GM23338 (cell line): ENCODE results near the gene CBFA2T2. TPM values are rescaled to one million over a fixed set of nuclear protein-coding genes. Genes with fewer than 3 reads are reported as not detected.

Experiments used
- ATAC-seq: fragments of 200-7000 bp; cut with Tn5 transposase; 3 replicates; pipeline ENCODE4 v1.9.1; 2020
- DNase-seq: peaks from one replicate; pipeline ENCODE4 v3.0.0-alpha.2; 2015; ENCODE audit warnings: low spot score
- H2AFZ ChIP-seq: fragments of 200-600 bp; sonication (generic); 2 replicates; pipeline ENCODE4 v1.8.0; 2016; ENCODE audit warnings: antibody characterized with exemption, mild to moderate bottlenecking, moderate library complexity
- H3F3A ChIP-seq: fragments of 200-600 bp; sonication (generic); replicated peaks from 2 replicates; pipeline ENCODE4 v1.8.0; 2017; ENCODE audit warnings: antibody characterized with exemption, mixed run types, low read depth
- H3K27ac ChIP-seq: fragments of 200-600 bp; sonication (generic); 2 replicates; pipeline ENCODE4 v1.6.1; 2016; ENCODE audit warnings: low read depth
- H3K27me3 ChIP-seq: fragments of 200-600 bp; sonication (generic); 2 replicates; pipeline ENCODE4 v1.8.0; 2016; ENCODE audit warnings: mild to moderate bottlenecking, mixed run types, moderate library complexity; ENCODE audit not compliant: insufficient read depth
- H3K36me3 ChIP-seq: fragments of 200-600 bp; sonication (generic); 2 replicates; pipeline ENCODE4 v1.8.0; 2016; ENCODE audit warnings: mild to moderate bottlenecking; ENCODE audit not compliant: insufficient read depth
- H3K4me1 ChIP-seq: fragments of 200-600 bp; sonication (generic); 2 replicates; pipeline ENCODE4 v1.8.0; 2016; ENCODE audit warnings: mild to moderate bottlenecking, moderate library complexity; ENCODE audit not compliant: insufficient read depth
- H3K4me2 ChIP-seq: fragments of 200-600 bp; sonication (generic); 2 replicates; pipeline ENCODE4 v1.7.1; 2017; ENCODE audit warnings: mixed run types
- H3K4me3 ChIP-seq: fragments of 200-600 bp; sonication (generic); 2 replicates; pipeline ENCODE4 v1.6.1; 2016; ENCODE audit warnings: mixed run types
- H3K79me2 ChIP-seq: fragments of 200-600 bp; sonication (generic); replicated peaks from 2 replicates; pipeline ENCODE4 v1.8.0; 2017; ENCODE audit warnings: mild to moderate bottlenecking; ENCODE audit not compliant: insufficient read depth
- H3K9me2 ChIP-seq: fragments of 200-600 bp; sonication (generic); 2 replicates; pipeline ENCODE4 v1.8.0; 2017; ENCODE audit not compliant: insufficient read depth
- H4K20me1 ChIP-seq: fragments of 200-600 bp; sonication (generic); replicated peaks from 2 replicates; pipeline ENCODE4 v1.8.0; 2017; ENCODE audit warnings: mild to moderate bottlenecking; ENCODE audit not compliant: insufficient read depth
- H3K27ac Mint-ChIP-seq: 2 replicates; pipeline ENCODE4 v1.8.0; 2020; ENCODE audit warnings: inconsistent platforms, mild to moderate bottlenecking, moderate library complexity, mixed read lengths
- H3K27me3 Mint-ChIP-seq: 3 replicates; pipeline ENCODE4 v1.8.0; 2022; ENCODE audit warnings: low read depth, mild to moderate bottlenecking, moderate library complexity, mixed read lengths, inconsistent platforms; ENCODE audit not compliant: insufficient read depth, poor library complexity
- H3K36me3 Mint-ChIP-seq: 3 replicates; pipeline ENCODE4 v1.8.0; 2021; ENCODE audit warnings: low read depth, mild to moderate bottlenecking, inconsistent platforms, moderate library complexity, mixed read lengths
- H3K4me1 Mint-ChIP-seq: 3 replicates; pipeline ENCODE4 v1.8.0; 2020; ENCODE audit warnings: mild to moderate bottlenecking, inconsistent platforms, mixed read lengths
- H3K4me3 Mint-ChIP-seq: 3 replicates; pipeline ENCODE4 v1.8.0; 2021; ENCODE audit warnings: moderate library complexity, mild to moderate bottlenecking, inconsistent platforms, mixed read lengths
- H3K9me3 Mint-ChIP-seq: 3 replicates; pipeline ENCODE4 v1.8.0; 2020; ENCODE audit warnings: moderate library complexity, mild to moderate bottlenecking, inconsistent platforms, mixed read lengths
- CREB1 ChIP-seq: fragments of 250-450 bp; sonication (Bioruptor Pico); IDR thresholded peaks from 2 replicates; pipeline ENCODE4 v1.5.0; 2020; ENCODE audit warnings: low read depth, mild to moderate bottlenecking, moderate library complexity
- CTCF ChIP-seq, 2 experiments: fragments of 200-600 bp in 1 of 2; sonication (generic) in 1 of 2; conservative IDR thresholded peaks; 2 replicates each; pipeline versions ENCODE4 v1.5.1 to v1.6.1; 2016 to 2017; ENCODE audit warnings: antibody characterized with exemption in 2 of 2, low read depth in 2 of 2, mild to moderate bottlenecking in 2 of 2, moderate library complexity in 1 of 2
- EZH2phosphoT487 ChIP-seq: fragments of 200-600 bp; sonication (generic); IDR thresholded peaks from one replicate; pipeline ENCODE4 v1.8.1; 2018; ENCODE audit warnings: antibody characterized with exemption; ENCODE audit not compliant: unreplicated experiment
- POLR2AphosphoS5 ChIP-seq: IDR thresholded peaks from 2 replicates; pipeline ENCODE4 v1.6.1; 2016; ENCODE audit warnings: antibody characterized with exemption, low read depth
- REST ChIP-seq: IDR thresholded peaks from one replicate; pipeline ENCODE4 v1.6.1; 2018; ENCODE audit warnings: antibody characterized with exemption; ENCODE audit not compliant: unreplicated experiment
- ZNF114 ChIP-seq: fragments of 250-450 bp; sonication (Bioruptor Pico); IDR thresholded peaks from 2 replicates; pipeline ENCODE4 v1.5.0; 2020; ENCODE audit warnings: mild to moderate bottlenecking, moderate library complexity
- ZNF331 ChIP-seq: fragments of 250-450 bp; sonication (Bioruptor Pico); IDR thresholded peaks from 2 replicates; pipeline ENCODE4 v1.5.0; 2020; ENCODE audit warnings: low read depth, mild to moderate bottlenecking, moderate library complexity
- polyA plus RNA-seq: library from polyadenylated mRNA; unstranded; fragments of >200 nt; fragmentation: Nextera tagmentation; extraction: Ambion mirVana; gene quantifications from 2 replicates; pipeline ENCODE4 v1.2.1, GENCODE V29; 2016
- total RNA-seq: library from RNA; depleted of rRNA; stranded (reverse); fragments of >200 nt; shearing (Covaris generic); gene quantifications from 2 replicates; pipeline ENCODE4 v1.2.3, GENCODE V29; 2014

The CBFA2T2 gene
- total and polyA plus RNA-seq, 2 experiments from 2014 or later = 12.7 to 15.8 TPM

GRCh38 chr20:33667676-33668465, 178.0 kb downstream of the CBFA2T2 start:
- H3K9me2 ChIP-seq = no peaks in the 10 kb centered on the region
- Mint-ChIP-seq H3K27me3 (peaks cover 23% of the 10 kb centered on the region), H3K9me3 (no peaks in the 10 kb centered on the region), H3K4me3 (peak overlapping the region; percentile 61), H3K4me1 (peaks cover 34% of the 10 kb centered on the region), H3K27ac (no peak overlapping the region), H3K36me3 (peaks cover 34% of the 10 kb centered on the region)
- TF ChIP-seq REST (no peak), CTCF (conservative IDR thresholded peaks at IDR 0.05; ENCODE audit: low read depth in 2 of 2) (peak; percentile 73 to 93), ZNF114 (CRISPR knock-in tag) (no peak), EZH2phosphoT487 (no peak), CREB1 (peak; percentile 55; the same call in 1 of the 2 replicates), POLR2AphosphoS5 (0 out of 2 replicates have a peak, but pooled peaks have one; percentile 14), ZNF331 (no peak)
- H3K4me3 ChIP-seq = peak overlapping the region; percentile 53
- H2AFZ ChIP-seq = peak overlapping the region; percentile 80; the same call in 1 of the 2 replicates
- H3K36me3 ChIP-seq = no peaks in the 10 kb centered on the region; the same call in 1 of the 2 replicates
- peak overlapping the region; percentile 76 for H3K4me2 ChIP-seq
- ATAC-seq (peak; percentile 63), DNase-seq (peak; percentile 91)
- peaks cover 13% of the 10 kb centered on the region; the same call in 1 of the 2 replicates for H3K27me3 ChIP-seq
- no peak overlapping the region for H3K27ac ChIP-seq
- H3K79me2 ChIP-seq = no peaks in the 10 kb centered on the region
- H3F3A ChIP-seq = peaks cover 11% of the 10 kb centered on the region; the same call in 1 of the 2 replicates
- H4K20me1 ChIP-seq = peaks cover 3% of the 10 kb centered on the region
- peaks cover 19% of the 10 kb centered on the region; the same call in 1 of the 2 replicates for H3K4me1 ChIP-seq
